GM20000 (cell line): ENCODE results near the gene QPRT.
"Not testable (repeated sequence)": the region's sequence is repeated elsewhere in the genome, so short reads cannot be mapped to it uniquely, and the experiment has no call there.

Experiments
- DNase-seq: peaks from one replicate; pipeline ENCODE4 v3.0.0; 2012; ENCODE audit warnings: low spot score
- TF ChIP-seq, protein P1 (sequence below): IDR thresholded peaks from 2 replicates; pipeline ENCODE4 v1.5.1; 2012; ENCODE audit warnings: mild to moderate bottlenecking, control low read depth; ENCODE audit errors: extremely low read depth, missing control alignments

QPRT gene

DNA sequence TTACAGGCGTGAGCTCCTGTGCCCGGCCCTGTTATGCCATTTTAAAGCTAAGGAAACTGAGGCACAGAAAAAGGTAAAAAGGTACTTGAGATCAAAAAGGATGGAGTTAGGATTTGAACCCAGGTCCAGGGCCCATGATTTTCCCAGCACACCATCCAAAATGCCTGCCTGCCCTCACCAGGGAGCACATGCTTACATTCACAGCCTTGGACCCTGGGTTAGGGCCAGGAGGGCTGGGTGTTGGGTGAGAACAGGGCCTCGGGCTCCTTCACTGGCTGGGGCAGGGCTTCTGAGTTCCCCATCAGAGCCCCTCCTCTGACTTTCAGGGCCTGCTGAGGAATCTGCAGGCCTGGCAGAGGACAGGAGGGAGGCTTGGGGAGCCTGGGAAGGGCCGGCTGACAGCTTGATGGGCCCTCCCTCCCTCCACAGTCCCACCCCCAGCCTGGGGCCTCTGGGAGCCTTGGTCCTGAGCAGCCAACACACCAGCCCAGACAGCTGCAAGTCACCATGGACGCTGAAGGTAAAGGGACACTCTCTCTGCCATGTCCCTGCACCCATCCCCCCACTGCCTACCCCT lies at the start of gene QPRT:
TSS of gene QPRT (plus strand) at position 490 of the 577 bp plus-strand sequence. CDS start at position 508, 18 bp downstream.
- DNase-seq: peak; percentile 81

DNA sequence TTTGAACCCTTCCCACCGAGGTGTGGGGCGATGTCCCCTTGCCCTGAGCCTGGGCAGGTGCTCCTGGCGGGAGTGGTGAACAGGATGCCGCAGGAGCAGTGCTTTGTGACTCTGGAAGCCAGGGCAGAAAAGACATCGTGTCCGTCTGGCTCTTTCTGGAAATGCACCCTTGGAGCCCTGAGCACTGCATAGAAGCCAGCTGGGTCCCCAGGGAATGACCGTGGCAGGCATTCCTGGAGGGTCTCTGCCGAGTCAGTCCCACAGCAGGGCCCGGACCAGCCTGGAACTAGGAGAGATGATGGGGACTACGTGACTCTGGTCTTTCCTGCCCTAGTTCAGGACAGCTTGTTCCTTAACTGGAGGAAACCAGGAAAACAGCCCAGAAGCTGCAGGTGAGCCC lies 49.7 kb upstream of the QPRT start:
- DNase-seq: not testable (repeated sequence)

More for the DNA sequence above, at the start of gene QPRT:
- TF ChIP-seq, protein P1, sequence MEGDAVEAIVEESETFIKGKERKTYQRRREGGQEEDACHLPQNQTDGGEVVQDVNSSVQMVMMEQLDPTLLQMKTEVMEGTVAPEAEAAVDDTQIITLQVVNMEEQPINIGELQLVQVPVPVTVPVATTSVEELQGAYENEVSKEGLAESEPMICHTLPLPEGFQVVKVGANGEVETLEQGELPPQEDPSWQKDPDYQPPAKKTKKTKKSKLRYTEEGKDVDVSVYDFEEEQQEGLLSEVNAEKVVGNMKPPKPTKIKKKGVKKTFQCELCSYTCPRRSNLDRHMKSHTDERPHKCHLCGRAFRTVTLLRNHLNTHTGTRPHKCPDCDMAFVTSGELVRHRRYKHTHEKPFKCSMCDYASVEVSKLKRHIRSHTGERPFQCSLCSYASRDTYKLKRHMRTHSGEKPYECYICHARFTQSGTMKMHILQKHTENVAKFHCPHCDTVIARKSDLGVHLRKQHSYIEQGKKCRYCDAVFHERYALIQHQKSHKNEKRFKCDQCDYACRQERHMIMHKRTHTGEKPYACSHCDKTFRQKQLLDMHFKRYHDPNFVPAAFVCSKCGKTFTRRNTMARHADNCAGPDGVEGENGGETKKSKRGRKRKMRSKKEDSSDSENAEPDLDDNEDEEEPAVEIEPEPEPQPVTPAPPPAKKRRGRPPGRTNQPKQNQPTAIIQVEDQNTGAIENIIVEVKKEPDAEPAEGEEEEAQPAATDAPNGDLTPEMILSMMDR: no peak

DNA sequence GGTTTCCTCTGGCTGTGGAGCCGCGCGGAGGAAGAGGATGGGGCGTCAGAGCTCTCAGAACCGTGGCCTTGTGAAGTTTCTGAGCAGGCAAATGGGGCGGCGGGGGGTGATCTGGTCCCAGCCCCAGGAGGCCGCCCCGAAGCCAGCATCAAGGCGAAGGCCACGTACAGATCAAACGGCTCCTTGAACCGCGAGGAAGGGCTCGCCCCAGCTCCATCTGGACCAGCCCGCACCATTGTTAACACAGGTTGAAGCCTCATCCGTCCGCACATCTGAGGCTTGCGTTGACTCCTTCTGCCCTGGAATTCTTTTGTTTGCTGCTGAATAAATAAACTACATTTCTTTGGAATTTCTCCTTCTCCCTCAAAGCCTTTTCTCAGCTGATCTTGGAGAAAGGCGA lies 47.3 kb upstream of the QPRT start:
- DNase-seq: not testable (repeated sequence)

DNA sequence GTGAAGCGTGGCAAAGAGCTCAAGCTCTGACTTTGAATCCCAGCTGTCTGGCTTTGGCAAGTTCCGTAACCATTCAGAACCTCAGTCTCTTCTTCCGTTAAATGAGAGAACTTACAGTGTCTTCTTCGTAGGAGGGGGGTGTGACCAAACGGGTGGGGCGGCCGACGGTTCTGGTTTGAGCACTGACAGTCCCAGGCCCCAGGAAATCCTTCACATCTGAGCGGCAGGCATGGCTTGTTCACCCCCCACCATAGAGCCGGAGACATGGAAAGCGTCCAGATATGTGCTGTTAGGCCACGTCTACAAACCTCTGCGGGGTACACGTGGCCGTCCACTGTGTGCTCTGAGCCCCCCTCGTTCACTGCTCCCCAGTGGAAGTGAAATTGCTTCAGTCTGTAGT lies 43.1 kb upstream of the QPRT start:
- not testable (repeated sequence) for DNase-seq

DNA sequence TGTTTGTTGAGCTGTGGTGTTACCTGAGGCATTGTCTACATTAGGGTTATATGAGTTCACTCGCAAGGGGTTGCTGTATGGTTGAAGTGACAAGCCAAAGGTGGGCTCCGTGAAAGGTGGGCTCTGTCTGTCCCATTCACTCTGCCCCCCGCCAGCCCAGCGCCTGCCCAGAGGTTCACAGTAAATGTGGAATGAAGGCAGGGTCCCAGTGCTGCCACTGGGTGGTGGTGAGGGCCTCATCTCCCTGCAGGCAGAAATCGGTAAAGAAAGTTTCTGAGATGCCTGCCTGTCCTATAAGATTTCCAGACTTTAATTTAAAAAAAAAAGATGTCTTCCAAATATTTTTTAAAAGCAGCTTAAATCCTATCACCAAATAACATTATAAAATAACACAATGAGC lies 42.6 kb upstream of the QPRT start:
- not testable (repeated sequence) for DNase-seq

DNA sequence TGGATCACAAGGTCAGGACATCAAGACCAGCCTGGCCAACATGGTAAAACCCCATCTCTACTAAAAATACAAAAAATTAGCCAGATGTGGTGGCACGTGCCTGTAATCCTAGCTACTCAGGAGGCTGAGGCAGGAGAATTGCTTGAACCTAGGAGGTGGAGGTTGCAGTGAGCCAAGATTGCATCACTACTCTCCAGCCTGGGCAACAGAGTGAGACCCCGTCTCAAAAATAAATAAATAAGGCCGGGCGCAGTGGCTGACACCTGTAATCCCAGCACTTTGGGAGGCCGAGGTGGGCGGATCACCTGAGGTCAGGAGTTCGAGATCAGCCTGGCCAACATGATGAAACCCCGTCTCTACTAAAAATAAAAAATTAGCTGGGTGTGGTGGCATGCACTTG lies 40.2 kb upstream of the QPRT start:
- not testable (repeated sequence) for DNase-seq

DNA sequence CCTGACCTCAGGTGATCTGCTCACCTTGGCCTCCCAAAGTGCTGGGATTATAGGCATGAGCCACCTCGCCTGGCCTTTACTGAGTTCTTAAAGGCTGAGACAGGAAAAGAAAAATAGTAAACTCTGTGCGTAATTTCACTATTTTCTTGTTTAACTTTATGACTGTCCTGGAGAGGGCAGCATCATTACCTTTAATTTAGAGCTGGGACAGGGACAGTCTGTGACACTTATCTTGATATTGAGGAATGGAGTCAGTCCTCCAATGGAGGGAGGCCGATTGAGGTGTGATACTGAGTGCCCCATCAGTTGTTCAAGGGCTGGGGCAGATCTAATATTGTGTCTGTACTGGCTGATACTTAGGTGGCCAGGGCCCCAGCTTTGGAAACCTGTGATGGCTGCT lies 37.4 kb upstream of the QPRT start:
- DNase-seq: peak; percentile 52
- TF ChIP-seq, protein P1: peak; percentile 3

DNA sequence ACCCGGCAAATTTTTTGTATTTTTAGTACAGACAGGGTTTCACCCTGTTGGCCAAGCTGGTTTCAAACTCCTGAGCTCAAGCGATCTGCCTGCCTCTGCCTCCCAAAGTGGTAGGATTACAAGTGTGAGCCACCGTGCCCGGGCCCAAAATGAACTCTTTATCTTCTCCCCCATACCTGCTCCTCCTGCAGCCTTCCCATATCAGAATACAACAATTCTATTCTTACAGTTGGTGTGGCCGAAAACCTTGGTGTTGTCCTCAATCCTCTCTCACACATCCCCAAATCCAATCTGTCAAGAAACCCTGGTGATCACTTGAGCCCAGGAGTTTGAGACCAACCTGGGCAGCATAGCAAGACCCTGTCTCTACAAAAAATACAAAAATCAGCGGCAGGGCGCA lies 35.4 kb upstream of the QPRT start:
- TF ChIP-seq, protein P1: no peak
- no peak for DNase-seq

DNA sequence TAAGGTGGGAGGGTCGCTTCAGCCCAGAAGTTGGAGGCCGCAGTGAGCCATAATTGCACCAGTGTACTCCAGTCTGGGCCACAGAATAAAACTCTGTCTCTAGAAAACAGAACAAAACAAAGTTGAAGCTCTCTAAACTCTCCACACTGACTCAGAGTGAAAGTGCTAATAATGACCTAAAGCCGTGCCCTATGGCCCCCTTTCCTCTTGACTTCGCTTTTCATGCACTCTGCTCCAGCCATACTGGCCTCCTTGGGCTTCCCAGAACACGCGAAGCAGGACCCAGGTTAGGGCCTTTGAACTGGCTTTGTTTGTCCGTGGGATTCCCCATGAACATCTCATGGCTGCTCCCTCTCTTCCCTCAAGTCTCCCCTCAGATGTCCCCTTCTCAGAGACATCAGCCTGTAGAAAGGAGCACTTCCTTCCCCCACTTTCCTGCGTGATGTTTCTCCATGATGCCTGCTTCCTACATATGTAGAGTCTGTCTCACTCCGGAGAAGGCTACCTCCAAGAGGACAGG lies 34.6 kb upstream of the QPRT start:
- TF ChIP-seq, protein P1: no peak
- peak; percentile 69 for DNase-seq

DNA sequence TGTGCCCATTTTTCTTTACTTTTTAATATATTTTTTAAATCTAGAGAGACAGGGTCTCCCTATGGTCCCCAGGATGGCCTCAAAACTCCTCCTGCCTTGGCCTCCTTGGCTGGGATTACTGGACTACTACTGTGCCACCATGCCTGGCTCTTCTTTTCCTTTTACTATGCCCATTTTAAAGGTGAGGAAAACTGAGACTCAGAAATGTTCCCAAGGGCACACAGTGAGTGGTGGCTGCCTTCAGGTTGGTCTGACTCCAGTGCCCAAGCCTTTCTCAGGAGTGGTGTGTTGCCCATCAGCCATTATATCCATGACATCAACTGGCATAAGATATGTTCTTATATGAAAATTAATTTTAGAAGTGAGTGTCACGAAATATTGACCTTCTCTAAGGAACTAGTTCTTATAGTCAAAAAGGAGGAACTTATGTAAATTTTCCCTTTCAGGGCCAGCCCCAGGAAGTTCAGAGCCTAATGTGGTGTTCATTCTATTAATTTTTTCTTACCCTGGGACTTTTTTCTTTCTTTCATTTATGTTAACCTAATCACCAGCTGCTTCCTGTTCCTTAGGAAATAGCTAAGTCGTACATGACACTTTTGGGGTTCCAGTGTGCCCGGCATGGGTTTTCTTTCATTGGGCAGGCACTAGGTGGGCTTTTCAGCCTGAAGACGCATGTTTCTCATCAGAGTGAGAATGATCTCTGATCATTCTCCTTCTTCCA lies 33.8 kb upstream of the QPRT start:
- no peak for DNase-seq
- TF ChIP-seq, protein P1: no peak
